ENCODE data around the gene CDK5RAP2.

CDK5RAP2 gene

DNA sequence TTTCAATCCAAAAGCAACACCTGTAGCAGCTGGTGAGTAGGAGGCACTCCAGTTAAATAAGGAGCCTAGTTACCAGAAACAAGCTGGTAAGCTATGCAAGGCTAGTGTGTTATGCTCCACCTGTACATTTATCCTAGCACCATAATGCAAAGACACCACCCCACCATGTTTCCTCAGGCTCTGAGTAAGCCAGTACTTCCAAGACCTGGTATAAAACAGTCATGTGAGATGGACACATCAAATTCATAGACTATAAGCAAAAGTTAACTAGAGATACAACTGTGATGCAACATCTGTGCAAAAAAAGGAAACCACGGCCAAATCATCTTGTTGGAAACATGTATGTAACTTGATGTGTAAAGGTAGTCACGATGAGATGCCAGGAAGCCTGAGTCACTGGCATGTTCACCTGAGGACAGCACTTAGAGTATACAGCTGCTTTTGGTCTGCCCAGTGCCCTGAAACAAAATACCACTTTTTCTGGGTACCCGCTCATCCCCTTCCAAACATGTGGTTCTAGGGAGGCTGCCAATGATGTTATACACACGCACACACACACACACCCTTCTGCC lies 66.1 kb downstream of the CDK5RAP2 start:
- H3K79me1 ChIP-seq (ENCODE audit: low read depth, low read length), result peaks cover 2% of the 10 kb centered on the region
- H3K4me1 ChIP-seq (ENCODE audit: control insufficient read depth in 2 of 2, insufficient read depth in 1 of 2, low read depth in 1 of 2, low read length in 2 of 2), result no peaks in the 10 kb centered on the region
- no peak overlapping the region for H3K4me2 ChIP-seq (ENCODE audit: insufficient read depth, low read length, poor library complexity, severe bottlenecking)
- no peak overlapping the region for H4K8ac ChIP-seq (ENCODE audit: low read depth, low read length)
- no peak overlapping the region for H3K14ac ChIP-seq (ENCODE audit: low read length)
- H2BK12ac ChIP-seq (ENCODE audit: low read length), result no peak overlapping the region
- no peaks in the 10 kb centered on the region for H3K27me3 ChIP-seq (ENCODE audit: control insufficient read depth in 3 of 3, insufficient read depth in 3 of 3, low read depth in 1 of 3, low read length in 3 of 3)
- H3K23ac ChIP-seq (ENCODE audit: low read depth, low read length, poor library complexity), result no peak overlapping the region
- no CpG with 5 or more reads among the region's 4 CpGs for WGBS, 2 donors (ENCODE audit: extremely low coverage in 2 of 2, insufficient read length in 2 of 2, insufficient replicate concordance in 1 of 2)
- H2BK15ac ChIP-seq (ENCODE audit: low read length), result no peak overlapping the region
- no peak overlapping the region for H2BK120ac ChIP-seq (ENCODE audit: low read depth, low read length)
- H4K91ac ChIP-seq (ENCODE audit: low read depth, low read length, poor library complexity), result no peak overlapping the region
- H3K4ac ChIP-seq (ENCODE audit: low read length), result no peak overlapping the region
- no peak overlapping the region for H2AFZ ChIP-seq (ENCODE audit: low read length)
- no peak overlapping the region for H3K9ac ChIP-seq (ENCODE audit: low read depth, low read length, poor library complexity)
- no peak overlapping the region for H2AK5ac ChIP-seq (ENCODE audit: low read depth, low read length)
- H3K27ac ChIP-seq (replicated peaks; ENCODE audit: low read length), result no peak overlapping the region
- H2BK5ac ChIP-seq (ENCODE audit: low read length), result no peak overlapping the region
- no peak overlapping the region for H3K18ac ChIP-seq (ENCODE audit: low read length)
- no peak for DNase-seq (ENCODE audit: low spot score)
- peaks cover 20 to 90% of the 10 kb centered on the region in 2 donors for H3K36me3 ChIP-seq (replicated peaks in 1 of 2; ENCODE audit: control insufficient read depth in 2 of 2, insufficient read depth in 2 of 2, low read length in 2 of 2)
- H3K9me3 ChIP-seq (replicated peaks in 1 of 2; ENCODE audit: control insufficient read depth in 2 of 2, insufficient read depth in 1 of 2, low read depth in 1 of 2, low read length in 2 of 2), result peaks cover 2 to 17% of the 10 kb centered on the region in 2 donors
- no peak overlapping the region for H3K4me3 ChIP-seq (ENCODE audit: low read length in 2 of 2)

DNA sequence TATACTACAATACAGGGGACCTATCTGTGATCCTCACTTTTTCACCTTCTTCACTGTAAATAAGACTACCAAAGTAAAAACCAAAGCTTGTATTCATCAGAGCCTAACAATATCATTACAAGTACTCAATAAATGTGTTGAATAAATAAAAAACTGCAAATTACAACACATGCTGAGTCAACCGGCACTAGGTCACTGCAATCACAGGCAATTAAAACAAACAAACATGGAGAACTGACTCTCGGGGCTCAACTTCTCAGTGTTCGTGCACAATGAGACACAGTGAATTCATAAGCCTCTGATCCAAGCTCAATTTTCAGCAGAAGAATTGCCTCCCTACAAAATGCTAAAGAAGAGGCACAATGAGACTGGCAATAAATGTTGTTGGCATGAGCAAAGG lies 69.2 kb downstream of the CDK5RAP2 start:
- Histone ChIP-seq H3K27ac (replicated peaks; ENCODE audit: low read length) (no peak overlapping the region), H3K36me3 (replicated peaks in 1 of 2; ENCODE audit: control insufficient read depth in 2 of 2, insufficient read depth in 2 of 2, low read length in 2 of 2) (peaks cover 12 to 93% of the 10 kb centered on the region in 2 donors), H3K79me1 (ENCODE audit: low read depth, low read length) (no peaks in the 10 kb centered on the region), H2BK5ac (ENCODE audit: low read length) (no peak overlapping the region), H3K18ac (ENCODE audit: low read length) (no peak overlapping the region), H3K9me3 (replicated peaks in 1 of 2; ENCODE audit: control insufficient read depth in 2 of 2, insufficient read depth in 1 of 2, low read depth in 1 of 2, low read length in 2 of 2) (peaks cover 1 to 32% of the 10 kb centered on the region in 2 donors), H3K4me1 (ENCODE audit: control insufficient read depth in 2 of 2, insufficient read depth in 1 of 2, low read depth in 1 of 2, low read length in 2 of 2) (no peaks in the 10 kb centered on the region), H3K23ac (ENCODE audit: low read depth, low read length, poor library complexity) (no peak overlapping the region), H3K4ac (ENCODE audit: low read length) (no peak overlapping the region), H3K27me3 (ENCODE audit: control insufficient read depth in 3 of 3, insufficient read depth in 3 of 3, low read depth in 1 of 3, low read length in 3 of 3) (no peaks in the 10 kb centered on the region), H3K9ac (ENCODE audit: low read depth, low read length, poor library complexity) (no peak overlapping the region), H2BK15ac (ENCODE audit: low read length) (no peak overlapping the region), H2BK120ac (ENCODE audit: low read depth, low read length) (no peak overlapping the region), H3K14ac (ENCODE audit: low read length) (no peak overlapping the region), H2AK5ac (ENCODE audit: low read depth, low read length) (no peak overlapping the region), H2AFZ (ENCODE audit: low read length) (no peak overlapping the region), H4K8ac (ENCODE audit: low read depth, low read length) (no peak overlapping the region), H3K4me2 (ENCODE audit: insufficient read depth, low read length, poor library complexity, severe bottlenecking) (no peak overlapping the region), H4K91ac (ENCODE audit: low read depth, low read length, poor library complexity) (no peak overlapping the region), H3K4me3 (ENCODE audit: low read length in 2 of 2) (no peak overlapping the region), H2BK12ac (ENCODE audit: low read length) (no peak overlapping the region)
- DNase-seq (ENCODE audit: low spot score), result no peak
- WGBS, 2 donors (ENCODE audit: extremely low coverage in 2 of 2, insufficient read length in 2 of 2, insufficient replicate concordance in 1 of 2), result no CpG with 5 or more reads among the region's 3 CpGs

DNA sequence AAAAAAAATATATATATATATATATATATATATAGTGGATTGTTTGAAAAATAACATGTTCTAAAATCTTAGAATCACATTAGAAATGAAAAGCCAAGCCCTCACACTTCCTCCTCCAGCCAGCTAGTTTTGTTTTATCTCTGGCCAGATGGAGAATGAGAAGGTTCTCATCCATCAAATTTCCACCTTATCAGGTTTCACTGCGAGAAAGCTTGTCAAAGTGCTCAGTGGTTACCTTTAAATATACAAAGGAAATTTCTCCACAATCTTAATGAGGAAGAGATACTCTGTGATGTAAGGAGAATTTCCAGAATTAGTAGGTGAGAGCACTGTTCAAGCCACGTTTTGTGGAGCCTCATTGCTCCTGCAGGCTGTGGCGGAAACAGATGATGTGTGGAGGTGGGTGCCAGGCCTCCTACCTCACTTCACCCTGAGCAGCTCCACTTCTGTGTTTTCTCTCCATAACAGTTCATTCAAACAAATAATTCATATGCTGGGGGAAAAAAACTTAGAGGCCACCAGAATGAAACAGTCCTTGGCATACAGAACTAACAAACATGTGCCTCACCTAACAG lies 71.9 kb downstream of the CDK5RAP2 start:
- H3K27ac ChIP-seq (replicated peaks; ENCODE audit: low read length), result no peak overlapping the region
- no peaks in the 10 kb centered on the region for H3K4me1 ChIP-seq (ENCODE audit: control insufficient read depth in 2 of 2, insufficient read depth in 1 of 2, low read depth in 1 of 2, low read length in 2 of 2)
- no peak overlapping the region for H2BK15ac ChIP-seq (ENCODE audit: low read length)
- H2BK120ac ChIP-seq (ENCODE audit: low read depth, low read length), result no peak overlapping the region
- H4K8ac ChIP-seq (ENCODE audit: low read depth, low read length), result no peak overlapping the region
- no peak for DNase-seq (ENCODE audit: low spot score)
- no peak overlapping the region for H3K9ac ChIP-seq (ENCODE audit: low read depth, low read length, poor library complexity)
- H3K9me3 ChIP-seq (replicated peaks in 1 of 2; ENCODE audit: control insufficient read depth in 2 of 2, insufficient read depth in 1 of 2, low read depth in 1 of 2, low read length in 2 of 2), result peaks cover 2 to 41% of the 10 kb centered on the region in 2 donors
- H2BK5ac ChIP-seq (ENCODE audit: low read length), result no peak overlapping the region
- no CpG with 5 or more reads among the region's 3 CpGs for WGBS, 2 donors (ENCODE audit: extremely low coverage in 2 of 2, insufficient read length in 2 of 2, insufficient replicate concordance in 1 of 2)
- H3K18ac ChIP-seq (ENCODE audit: low read length), result no peak overlapping the region
- H2AK5ac ChIP-seq (ENCODE audit: low read depth, low read length), result no peak overlapping the region
- H3K27me3 ChIP-seq (ENCODE audit: control insufficient read depth in 3 of 3, insufficient read depth in 3 of 3, low read depth in 1 of 3, low read length in 3 of 3), result no peaks in the 10 kb centered on the region
- no peak overlapping the region for H4K91ac ChIP-seq (ENCODE audit: low read depth, low read length, poor library complexity)
- no peak overlapping the region for H3K14ac ChIP-seq (ENCODE audit: low read length)
- peaks cover 6 to 94% of the 10 kb centered on the region in 2 donors for H3K36me3 ChIP-seq (replicated peaks in 1 of 2; ENCODE audit: control insufficient read depth in 2 of 2, insufficient read depth in 2 of 2, low read length in 2 of 2)
- no peak overlapping the region for H2BK12ac ChIP-seq (ENCODE audit: low read length)
- no peak overlapping the region for H3K4me2 ChIP-seq (ENCODE audit: insufficient read depth, low read length, poor library complexity, severe bottlenecking)
- H2AFZ ChIP-seq (ENCODE audit: low read length), result no peak overlapping the region
- no peak overlapping the region for H3K4me3 ChIP-seq (ENCODE audit: low read length in 2 of 2)
- H3K23ac ChIP-seq (ENCODE audit: low read depth, low read length, poor library complexity), result no peak overlapping the region
- H3K79me1 ChIP-seq (ENCODE audit: low read depth, low read length), result no peaks in the 10 kb centered on the region
- H3K4ac ChIP-seq (ENCODE audit: low read length), result no peak overlapping the region

DNA sequence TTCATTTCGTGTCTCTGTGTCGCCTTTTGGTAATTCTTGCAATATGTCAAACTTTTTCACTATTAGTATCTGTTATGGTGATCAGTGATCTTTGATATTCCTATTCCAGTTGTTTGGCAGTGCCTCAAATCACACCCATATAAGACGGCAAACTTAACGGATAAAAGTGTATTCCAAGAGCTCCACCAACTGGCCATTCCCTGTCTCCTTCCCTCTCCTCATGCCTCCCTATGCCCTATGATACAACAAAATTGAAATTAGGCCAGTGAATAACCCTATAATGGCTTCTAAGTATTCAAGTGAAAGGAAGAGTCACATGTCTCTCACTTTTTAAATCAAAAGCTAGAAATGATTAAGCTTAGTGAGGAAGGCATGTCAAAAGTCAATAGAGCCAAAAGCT lies 74.8 kb downstream of the CDK5RAP2 start:
- H3K14ac ChIP-seq (ENCODE audit: low read length), result no peak overlapping the region
- H3K18ac ChIP-seq (ENCODE audit: low read length), result no peak overlapping the region
- H3K23ac ChIP-seq (ENCODE audit: low read depth, low read length, poor library complexity), result no peak overlapping the region
- no peak overlapping the region for H3K4me3 ChIP-seq (ENCODE audit: low read length in 2 of 2)
- H3K9me3 ChIP-seq (replicated peaks in 1 of 2; ENCODE audit: control insufficient read depth in 2 of 2, insufficient read depth in 1 of 2, low read depth in 1 of 2, low read length in 2 of 2), result peaks cover 2 to 27% of the 10 kb centered on the region in 2 donors
- no CpG with 5 or more reads among the region's 4 CpGs for WGBS, 2 donors (ENCODE audit: extremely low coverage in 2 of 2, insufficient read length in 2 of 2, insufficient replicate concordance in 1 of 2)
- H3K4me2 ChIP-seq (ENCODE audit: insufficient read depth, low read length, poor library complexity, severe bottlenecking), result no peak overlapping the region
- DNase-seq (ENCODE audit: low spot score), result no peak
- H2BK15ac ChIP-seq (ENCODE audit: low read length), result no peak overlapping the region
- no peak overlapping the region for H3K9ac ChIP-seq (ENCODE audit: low read depth, low read length, poor library complexity)
- no peak overlapping the region for H2BK12ac ChIP-seq (ENCODE audit: low read length)
- H2AFZ ChIP-seq (ENCODE audit: low read length), result no peak overlapping the region
- H3K27ac ChIP-seq (replicated peaks; ENCODE audit: low read length), result no peak overlapping the region
- no peak overlapping the region for H2AK5ac ChIP-seq (ENCODE audit: low read depth, low read length)
- no peaks in the 10 kb centered on the region for H3K27me3 ChIP-seq (ENCODE audit: control insufficient read depth in 3 of 3, insufficient read depth in 3 of 3, low read depth in 1 of 3, low read length in 3 of 3)
- H4K8ac ChIP-seq (ENCODE audit: low read depth, low read length), result no peak overlapping the region
- peaks cover 6 to 94% of the 10 kb centered on the region in 2 donors for H3K36me3 ChIP-seq (replicated peaks in 1 of 2; ENCODE audit: control insufficient read depth in 2 of 2, insufficient read depth in 2 of 2, low read length in 2 of 2)
- no peaks in the 10 kb centered on the region for H3K4me1 ChIP-seq (ENCODE audit: control insufficient read depth in 2 of 2, insufficient read depth in 1 of 2, low read depth in 1 of 2, low read length in 2 of 2)
- no peak overlapping the region for H4K91ac ChIP-seq (ENCODE audit: low read depth, low read length, poor library complexity)
- no peak overlapping the region for H2BK120ac ChIP-seq (ENCODE audit: low read depth, low read length)
- H3K79me1 ChIP-seq (ENCODE audit: low read depth, low read length), result no peaks in the 10 kb centered on the region
- H2BK5ac ChIP-seq (ENCODE audit: low read length), result no peak overlapping the region
- H3K4ac ChIP-seq (ENCODE audit: low read length), result no peak overlapping the region
